OCI-LY7 (cell line): ENCODE results near the gene FUBP3. TPM values are rescaled to one million over a fixed set of nuclear protein-coding genes. Genes with fewer than 3 reads are reported as not detected.
A peak's percentile ranks its signal among the peaks of the same experiment; 100 is the strongest.

ENCODE experiments used
- BruUV-seq: library from RNA; stranded (reverse); fragments of 400-500 nt; replicated peaks from 2 replicates; lab custom pipeline; 2021; lab: Mats Ljungman, UMichigan
- CTCF ChIA-PET: fragments of 300-600 bp; sonication (Branson Sonifier 250); formaldehyde crosslinking; loops from one replicate; lab custom pipeline; 2022; ENCODE audit warnings: antibody characterized with exemption; ENCODE audit not compliant: unreplicated experiment; lab: Charles Lee
- POLR2A ChIA-PET: fragments of 300-600 bp; sonication (Branson Sonifier 250); formaldehyde crosslinking; loops from one replicate; lab custom pipeline; 2022; ENCODE audit warnings: antibody characterized with exemption; lab: Charles Lee
- DNase-seq: peaks from one replicate; pipeline ENCODE4 v3.0.0-alpha.2; 2015; ENCODE audit warnings: low spot score
- H2AFZ ChIP-seq: fragments of 200-600 bp; sonication (generic), shearing (Covaris generic); 2 replicates; pipeline ENCODE4 v1.6.1; 2014; ENCODE audit warnings: mild to moderate bottlenecking, antibody characterized with exemption, low read length, moderate library complexity
- H3K27ac ChIP-seq: fragments of 200-600 bp; sonication (generic); 2 replicates; pipeline ENCODE4 v1.5.1; 2014; ENCODE audit warnings: mixed run types, low read depth, mild to moderate bottlenecking, moderate library complexity, low read length, inconsistent platforms; ENCODE audit not compliant: poor library complexity, severe bottlenecking
- H3K36me3 ChIP-seq: fragments of 200-600 bp; sonication (generic); 2 replicates; pipeline ENCODE4 v1.6.1; 2014; ENCODE audit warnings: mild to moderate bottlenecking, antibody characterized with exemption, low read length, moderate library complexity, mixed read lengths; ENCODE audit not compliant: insufficient read depth
- H3K4me1 ChIP-seq: fragments of 200-600 bp; sonication (generic); 2 replicates; pipeline ENCODE4 v1.5.1; 2014; ENCODE audit warnings: mild to moderate bottlenecking, low read length; ENCODE audit not compliant: insufficient read depth, poor library complexity, severe bottlenecking
- H3K4me2 ChIP-seq: fragments of 200-600 bp; sonication (generic); 2 replicates; pipeline ENCODE4 v1.6.1; 2014; ENCODE audit warnings: mild to moderate bottlenecking, low read length
- H3K4me3 ChIP-seq: fragments of 200-600 bp; sonication (generic); 2 replicates; pipeline ENCODE4 v1.5.1; 2014; ENCODE audit warnings: mild to moderate bottlenecking, low read depth, low read length; ENCODE audit not compliant: poor library complexity, severe bottlenecking
- H3K79me2 ChIP-seq: fragments of 200-600 bp; sonication (generic); 2 replicates; pipeline ENCODE4 v1.6.1; 2016; ENCODE audit warnings: low read depth, mild to moderate bottlenecking, low read length, moderate library complexity, mixed read lengths; ENCODE audit not compliant: insufficient read depth
- H3K9me2 ChIP-seq: fragments of 200-600 bp; sonication (generic); 2 replicates; pipeline ENCODE4 v1.6.1; 2016; ENCODE audit warnings: mild to moderate bottlenecking, low read length, mixed read lengths; ENCODE audit not compliant: insufficient read depth
- H3K9me3 ChIP-seq: fragments of 200-600 bp; sonication (generic); 2 replicates; pipeline ENCODE4 v1.6.1; 2014; ENCODE audit warnings: mild to moderate bottlenecking, mixed run types, low read length, mixed read lengths
- H4K20me1 ChIP-seq: fragments of 200-600 bp; sonication (generic); 2 replicates; pipeline ENCODE4 v1.6.1; 2014; ENCODE audit warnings: mild to moderate bottlenecking, antibody characterized with exemption, low read length, moderate library complexity, mixed read lengths; ENCODE audit not compliant: insufficient read depth
- EZH2phosphoT487 ChIP-seq: fragments of 200-600 bp; sonication (generic); IDR thresholded peaks from 2 replicates; pipeline ENCODE4 v1.6.1; 2018; ENCODE audit warnings: low read depth, borderline replicate concordance, mild to moderate bottlenecking, mixed run types, antibody characterized with exemption, low read length, moderate library complexity, mixed read lengths
- intact Hi-C: fragments of 100-400 bp; cut with micrococcal nuclease; formaldehyde crosslinking; loops from one replicate; pipeline ENCODE4 v1.10.0; 2022; ENCODE audit not compliant: unreplicated experiment
- total RNA-seq, 2 experiments: library from RNA; depleted of rRNA in 1 of 2; stranded (reverse); fragments of >200 nt in 1 of 2; shearing (Covaris generic) in 1 of 2; gene quantifications; 2 replicates each; pipeline ENCODE4 v1.2.3, GENCODE V29; 2014 to 2022
- TF ChIP-seq, protein P1 (sequence below): fragments of 200-600 bp; sonication (generic); conservative IDR thresholded peaks from 2 replicates; pipeline ENCODE4 v1.5.1; 2014; ENCODE audit warnings: mild to moderate bottlenecking, antibody characterized with exemption, low read length, moderate library complexity, mixed read lengths

FUBP3 gene
- total RNA-seq, 2 experiments from 2014 or later, result 62.3 to 78.3 TPM

DNA sequence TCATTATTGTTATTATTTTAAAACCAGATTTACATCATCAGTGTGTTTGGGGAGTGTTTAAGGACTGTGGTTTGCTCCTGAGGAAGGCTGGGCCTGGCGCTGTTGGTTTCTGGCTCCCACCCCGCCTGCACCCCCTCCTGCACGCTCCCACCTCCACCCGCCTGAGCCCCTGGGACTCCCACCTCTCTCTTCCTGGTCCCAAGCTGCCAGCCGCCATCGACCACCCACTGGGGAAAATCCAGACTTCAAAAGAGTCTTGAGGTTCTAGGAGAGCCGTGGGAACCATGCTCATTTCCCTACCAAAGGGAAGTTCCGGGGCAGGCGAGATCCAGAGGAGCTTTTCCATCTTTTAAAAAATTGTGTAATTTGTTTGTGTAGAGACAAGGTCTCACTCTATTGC lies 35.0 kb upstream of the FUBP3 start:
- Histone ChIP-seq H2AFZ (no peak overlapping the region), H4K20me1 (no peaks in the 10 kb centered on the region), H3K4me1 (no peaks in the 10 kb centered on the region), H3K27ac (no peak overlapping the region), H3K9me2 (no peaks in the 10 kb centered on the region), H3K36me3 (no peaks in the 10 kb centered on the region), H3K79me2 (no peaks in the 10 kb centered on the region), H3K9me3 (peaks cover 3% of the 10 kb centered on the region), H3K4me2 (no peak overlapping the region), H3K4me3 (no peak overlapping the region)
- no peak for DNase-seq
- ChIA-PET POLR2A (interaction anchor here (0.6 to 1.2 kb wide), 2 partner anchors 33 to 194 kb away, joined by 3 read pairs; no protein-coding TSS in a partner anchor), CTCF (no interaction called here)
- intact Hi-C loops, result no loop called here
- TF ChIP-seq EZH2phosphoT487, result no peak
- TF ChIP-seq, protein P1, sequence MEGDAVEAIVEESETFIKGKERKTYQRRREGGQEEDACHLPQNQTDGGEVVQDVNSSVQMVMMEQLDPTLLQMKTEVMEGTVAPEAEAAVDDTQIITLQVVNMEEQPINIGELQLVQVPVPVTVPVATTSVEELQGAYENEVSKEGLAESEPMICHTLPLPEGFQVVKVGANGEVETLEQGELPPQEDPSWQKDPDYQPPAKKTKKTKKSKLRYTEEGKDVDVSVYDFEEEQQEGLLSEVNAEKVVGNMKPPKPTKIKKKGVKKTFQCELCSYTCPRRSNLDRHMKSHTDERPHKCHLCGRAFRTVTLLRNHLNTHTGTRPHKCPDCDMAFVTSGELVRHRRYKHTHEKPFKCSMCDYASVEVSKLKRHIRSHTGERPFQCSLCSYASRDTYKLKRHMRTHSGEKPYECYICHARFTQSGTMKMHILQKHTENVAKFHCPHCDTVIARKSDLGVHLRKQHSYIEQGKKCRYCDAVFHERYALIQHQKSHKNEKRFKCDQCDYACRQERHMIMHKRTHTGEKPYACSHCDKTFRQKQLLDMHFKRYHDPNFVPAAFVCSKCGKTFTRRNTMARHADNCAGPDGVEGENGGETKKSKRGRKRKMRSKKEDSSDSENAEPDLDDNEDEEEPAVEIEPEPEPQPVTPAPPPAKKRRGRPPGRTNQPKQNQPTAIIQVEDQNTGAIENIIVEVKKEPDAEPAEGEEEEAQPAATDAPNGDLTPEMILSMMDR, result no peak
- BruUV-seq, result no TSS peak

GRCh38 chr9:130548103-130548502 lies 31.3 kb upstream of the FUBP3 start:
- intact Hi-C loops, result no loop called here
- ChIA-PET CTCF (no interaction called here), POLR2A (no interaction called here)
- no peaks in the 10 kb centered on the region for H4K20me1 ChIP-seq
- no peaks in the 10 kb centered on the region for H3K9me2 ChIP-seq
- TF ChIP-seq, protein P1, result no peak
- TF ChIP-seq EZH2phosphoT487, result no peak
- no peaks in the 10 kb centered on the region for H3K36me3 ChIP-seq
- no peak overlapping the region for H3K27ac ChIP-seq
- no peaks in the 10 kb centered on the region for H3K4me1 ChIP-seq
- no peak overlapping the region for H3K4me2 ChIP-seq
- peaks cover 8% of the 10 kb centered on the region for H3K9me3 ChIP-seq
- H3K4me3 ChIP-seq, result no peak overlapping the region
- H2AFZ ChIP-seq, result no peak overlapping the region
- no peak for DNase-seq
- no peaks in the 10 kb centered on the region for H3K79me2 ChIP-seq
- BruUV-seq, result no TSS peak

- Histone ChIP-seq H3K9me2 (no peaks in the 10 kb centered on the region), H3K4me3 (no peak overlapping the region), H3K4me1 (no peaks in the 10 kb centered on the region), H3K4me2 (no peak overlapping the region), H2AFZ (peak overlapping the region; percentile 81; the same call in 1 of the 2 replicates), H3K27ac (no peak overlapping the region), H4K20me1 (no peaks in the 10 kb centered on the region), H3K9me3 (peaks cover 8% of the 10 kb centered on the region), H3K79me2 (no peaks in the 10 kb centered on the region), H3K36me3 (no peaks in the 10 kb centered on the region)
- ChIA-PET CTCF (no interaction called here), POLR2A (no interaction called here)
- TF ChIP-seq, protein P1, result no peak
- no TSS peak for BruUV-seq
- intact Hi-C loops, result no loop called here
- peak; percentile 58 for DNase-seq
These were observed 30.2 kb upstream of the FUBP3 start for GRCh38 chr9:130549093-130549735.
